GM12878 (cell line): ENCODE measurements around the gene ATG12. TPM values are rescaled to one million over a fixed set of nuclear protein-coding genes. Genes with fewer than 3 reads are reported as not detected.

Experiments used
- ATAC-seq: fragments of 200-7000 bp; cut with Tn5 transposase; 3 replicates; pipeline ENCODE4 v1.9.1; 2020; ENCODE audit warnings: mild to moderate bottlenecking, moderate library complexity
- BruUV-seq: library from RNA; stranded (reverse); fragments of 400-500 nt; replicated peaks from 2 replicates; lab custom pipeline; 2021; lab: Mats Ljungman, UMichigan
- CTCF ChIA-PET: fragments of 300-600 bp; sonication (Branson Sonifier 250); formaldehyde crosslinking; extraction: SDS; loops from one replicate; lab custom pipeline; 2021; ENCODE audit warnings: inconsistent platforms; lab: Yijun Ruan, JAX
- POLR2A ChIA-PET: fragments of 350-600 bp; formaldehyde crosslinking; extraction: SDS; loops from one replicate; lab custom pipeline; 2021; ENCODE audit warnings: inconsistent platforms; lab: Charles Lee
- RAD21 ChIA-PET: fragments of 300-600 bp; sonication (Branson Sonifier 250); formaldehyde crosslinking; loops from one replicate; lab custom pipeline; 2023; ENCODE audit warnings: antibody characterized with exemption; ENCODE audit not compliant: unreplicated experiment; lab: Charles Lee
- SMC1A ChIA-PET: fragments of 300-600 bp; sonication (Branson Sonifier 250); formaldehyde crosslinking; loops from one replicate; lab custom pipeline; 2023; ENCODE audit not compliant: unreplicated experiment, uncharacterized antibody; lab: Charles Lee
- DNase-seq: peaks from one replicate; pipeline ENCODE4 v3.0.0-alpha.2; 2011; ENCODE audit warnings: low read depth, low spot score
- FAIRE-seq: peaks from 3 replicates; lab custom pipeline; 2011; peaks lifted over from hg19 to GRCh38; lab: Jason Lieb, UNC
- H2AFZ ChIP-seq: 2 replicates; pipeline ENCODE4 v1.6.0; 2011; ENCODE audit warnings: low read depth, low read length, control low read depth; ENCODE audit not compliant: control insufficient read depth
- H3K27ac ChIP-seq: 2 replicates; pipeline ENCODE4 v1.5.1; 2011; ENCODE audit warnings: control low read depth; ENCODE audit not compliant: control insufficient read depth, insufficient read depth
- H3K27me3 ChIP-seq, 2 experiments: replicated peaks in 1 of 2; 2 replicates each; pipeline versions ENCODE4 v1.6.0 to v1.6.1; 2011; ENCODE audit warnings: low read length in 1 of 2; ENCODE audit not compliant: control insufficient read depth in 2 of 2, insufficient read depth in 2 of 2
- H3K36me3 ChIP-seq, 2 experiments: 2 replicates each; pipeline ENCODE4 v1.5.1; 2011; ENCODE audit warnings: low read length in 1 of 2; ENCODE audit not compliant: control insufficient read depth in 2 of 2, insufficient read depth in 2 of 2
- H3K4me1 ChIP-seq: 2 replicates; pipeline ENCODE4 v1.6.1; 2011; ENCODE audit warnings: mild to moderate bottlenecking, low read length, moderate library complexity, mixed read lengths; ENCODE audit not compliant: control insufficient read depth, insufficient read depth
- H3K4me2 ChIP-seq: 2 replicates; pipeline ENCODE4 v1.6.0; 2011; ENCODE audit warnings: control low read depth; ENCODE audit not compliant: control insufficient read depth, insufficient read depth
- H3K4me3 ChIP-seq: fragments of 200-600 bp; sonication (generic); 2 replicates; pipeline ENCODE4 v1.5.1; 2016
- H3K79me2 ChIP-seq: 2 replicates; pipeline ENCODE4 v1.6.0; 2011; ENCODE audit warnings: low read length; ENCODE audit not compliant: control insufficient read depth, insufficient read depth
- H3K9ac ChIP-seq: 2 replicates; pipeline ENCODE4 v1.8.0; 2011; ENCODE audit warnings: low read length, control low read depth, mixed read lengths; ENCODE audit not compliant: control insufficient read depth, insufficient read depth
- H3K9me3 ChIP-seq: replicated peaks from 3 replicates; pipeline ENCODE4 v1.5.1; 2011; ENCODE audit warnings: mild to moderate bottlenecking, low read length; ENCODE audit not compliant: control insufficient read depth, insufficient read depth
- H4K20me1 ChIP-seq: 2 replicates; pipeline ENCODE4 v1.6.0; 2011; ENCODE audit not compliant: control insufficient read depth, insufficient read depth
- ATF7 ChIP-seq: fragments of 450-650 bp; IDR thresholded peaks from 2 replicates; pipeline ENCODE4 v1.6.1; 2016; ENCODE audit warnings: low read depth, mild to moderate bottlenecking
- BACH1 ChIP-seq: fragments of 450-650 bp; IDR thresholded peaks from 2 replicates; pipeline ENCODE4 v1.6.1; 2017; ENCODE audit warnings: mild to moderate bottlenecking, borderline replicate concordance
- CBX5 ChIP-seq: sonication (generic); IDR thresholded peaks from 2 replicates; pipeline ENCODE4 v1.6.1; 2016; ENCODE audit warnings: low read depth, moderate library complexity, mild to moderate bottlenecking, inconsistent platforms
- CUX1 ChIP-seq: IDR thresholded peaks from 2 replicates; pipeline ENCODE4 v1.6.1; 2012; ENCODE audit warnings: improper control_type of control experiment, low read depth, low read length; ENCODE audit not compliant: insufficient replicate concordance
- EGR1 ChIP-seq, 2 experiments: IDR thresholded peaks; 1 replicate in 1 of 2; 2 replicates in 1 of 2; pipeline ENCODE4 v1.6.1; 2011 to 2012; ENCODE audit warnings: low read depth in 2 of 2, low read length in 2 of 2, borderline replicate concordance in 1 of 2, mild to moderate bottlenecking in 1 of 2, moderate library complexity in 1 of 2
- EZH2 ChIP-seq: IDR thresholded peaks from 2 replicates; pipeline ENCODE4 v1.6.1; 2012; ENCODE audit warnings: low read depth, mild to moderate bottlenecking, control low read depth, inconsistent platforms, low read length, borderline replicate concordance; ENCODE audit not compliant: control insufficient read depth
- FOS ChIP-seq: IDR thresholded peaks from 3 replicates; pipeline ENCODE4 v1.6.1; 2011; ENCODE audit warnings: borderline replicate concordance; ENCODE audit not compliant: insufficient read length; ENCODE audit errors: extremely low read depth
- HDAC6 ChIP-seq: fragments of 200-600 bp; sonication (generic); IDR thresholded peaks from one replicate; pipeline ENCODE4 v1.8.0; 2017; ENCODE audit warnings: antibody characterized with exemption; ENCODE audit not compliant: unreplicated experiment
- IKZF1 ChIP-seq: fragments of 450-650 bp; conservative IDR thresholded peaks from 2 replicates; pipeline ENCODE4 v1.6.1; 2017; ENCODE audit warnings: antibody characterized with exemption, mild to moderate bottlenecking
- JUND ChIP-seq: IDR thresholded peaks from 2 replicates; pipeline ENCODE4 v1.6.1; 2012; ENCODE audit warnings: low read depth, mild to moderate bottlenecking, low read length, improper control_type of control experiment, moderate library complexity
- WRNIP1 ChIP-seq: IDR thresholded peaks from 2 replicates; pipeline ENCODE4 v1.6.1; 2011; ENCODE audit warnings: low read depth, low read length, improper control_type of control experiment, borderline replicate concordance
- ZNF24 ChIP-seq: fragments of 450-650 bp; IDR thresholded peaks from 2 replicates; pipeline ENCODE4 v1.6.1; 2017; ENCODE audit warnings: antibody characterized with exemption, mild to moderate bottlenecking
- WGBS: methylation state at CpG from one replicate; pipeline ENCODE4 v1.1.6; 2016; ENCODE audit warnings: low lambda C conversion rate; ENCODE audit not compliant: insufficient replicate concordance, insufficient coverage; ENCODE audit errors: missing lambda C conversion rate; 5-methylcytosine and 5-hydroxymethylcytosine counted together
- in situ Hi-C: fragments of 300-500 bp; cut with MboI; formaldehyde crosslinking; loops from 9 replicates; pipeline ENCODE4 v1.14.3; 2018; ENCODE audit warnings: mixed read lengths
- intact Hi-C: fragments of 100-400 bp; cut with micrococcal nuclease; formaldehyde crosslinking; loops from one replicate; pipeline ENCODE4 v1.14.2; 2022; ENCODE audit not compliant: unreplicated experiment
- polyA plus RNA-seq, 11 experiments: library from polyadenylated mRNA; depleted of rRNA in 4 of 11; unstranded in 6 of 11; stranded (reverse) in 5 of 11; fragments of >200 nt; fragmentation: Nextera tagmentation in 4 of 11; fragmentation: Illumina TruSeq in 1 of 11; extraction: Ambion mirVana in 4 of 11; extraction: Trizol in 1 of 11; gene quantifications; 1 replicate in 1 of 11; 2 replicates in 10 of 11; pipeline versions ENCODE4 v1.2.1 to v1.2.3, GENCODE V29; 2011 to 2016; ENCODE audit warnings: inconsistent platforms in 2 of 11, missing spikeins in 2 of 11, low read depth in 1 of 11
- total RNA-seq, 4 experiments: library from RNA; depleted of rRNA in 3 of 4; stranded (reverse); fragments of >200 nt in 3 of 4; fragmentation: Illumina TruSeq in 1 of 4; extraction: Trizol in 1 of 4; gene quantifications; 2 replicates each; pipeline versions ENCODE4 v1.2.1 to v1.2.3, GENCODE V29; 2013 to 2021
- TF ChIP-seq, protein P1 (sequence below): fragments of 450-650 bp; IDR thresholded peaks from 2 replicates; pipeline ENCODE4 v1.6.1; 2017; ENCODE audit warnings: mild to moderate bottlenecking, low read depth, inconsistent platforms; ENCODE audit not compliant: poor library complexity, severe bottlenecking

ATG12 gene
- total and polyA plus RNA-seq, 10 of the 15 experiments (the other 5 are each of a cell fraction or from before 2014, with no cell fraction given): 23.2 to 92.0 (median 58.6) TPM

GRCh38 chr5:115850744-115851416, 9.5 kb upstream of the ATG12 start (continued):
- TF ChIP-seq CUX1: no peak
- no peak for TF ChIP-seq FOS
- TF ChIP-seq IKZF1: no peak
- TF ChIP-seq, all 136 proteins: peak for 0

GRCh38 chr5:115849258-115849798, 8.0 kb upstream of the ATG12 start:
- CTCF ChIA-PET: no interaction called here
- SMC1A ChIA-PET: interaction anchor here (1.0 kb wide), 1 partner anchor 33 kb away, joined by 3 read pairs; no protein-coding TSS in a partner anchor
- no peak; the same call in 2 of the 3 replicates for ATAC-seq
- no peak for TF ChIP-seq ZNF24
- TF ChIP-seq, protein P1, sequence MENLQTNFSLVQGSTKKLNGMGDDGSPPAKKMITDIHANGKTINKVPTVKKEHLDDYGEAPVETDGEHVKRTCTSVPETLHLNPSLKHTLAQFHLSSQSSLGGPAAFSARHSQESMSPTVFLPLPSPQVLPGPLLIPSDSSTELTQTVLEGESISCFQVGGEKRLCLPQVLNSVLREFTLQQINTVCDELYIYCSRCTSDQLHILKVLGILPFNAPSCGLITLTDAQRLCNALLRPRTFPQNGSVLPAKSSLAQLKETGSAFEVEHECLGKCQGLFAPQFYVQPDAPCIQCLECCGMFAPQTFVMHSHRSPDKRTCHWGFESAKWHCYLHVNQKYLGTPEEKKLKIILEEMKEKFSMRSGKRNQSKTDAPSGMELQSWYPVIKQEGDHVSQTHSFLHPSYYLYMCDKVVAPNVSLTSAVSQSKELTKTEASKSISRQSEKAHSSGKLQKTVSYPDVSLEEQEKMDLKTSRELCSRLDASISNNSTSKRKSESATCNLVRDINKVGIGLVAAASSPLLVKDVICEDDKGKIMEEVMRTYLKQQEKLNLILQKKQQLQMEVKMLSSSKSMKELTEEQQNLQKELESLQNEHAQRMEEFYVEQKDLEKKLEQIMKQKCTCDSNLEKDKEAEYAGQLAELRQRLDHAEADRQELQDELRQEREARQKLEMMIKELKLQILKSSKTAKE: no peak
- no peak for TF ChIP-seq WRNIP1
- TF ChIP-seq HDAC6: no peak
- no peak for TF ChIP-seq JUND
- TF ChIP-seq EZH2: no peak
- no peak for TF ChIP-seq EGR1 (IDR thresholded peaks at IDR 0.05; ENCODE audit: borderline replicate concordance in 1 of 2, low read depth in 2 of 2, low read length in 2 of 2)
- TF ChIP-seq CBX5: no peak
- no peak for TF ChIP-seq BACH1
- TF ChIP-seq ATF7: no peak

More at GRCh38 chr5:115849258-115849798, 8.0 kb upstream of the ATG12 start:
- peaks cover 2% of the 10 kb centered on the region; the same call in 2 of the 3 replicates for H3K9me3 ChIP-seq
- 97% methylated on average over 3 of the region's 3 CpGs for WGBS
- H3K4me1 ChIP-seq: peaks cover 14% of the 10 kb centered on the region; the same call in 1 of the 2 replicates
- BruUV-seq: no TSS peak
- H4K20me1 ChIP-seq: peaks cover 5% of the 10 kb centered on the region; the same call in 1 of the 2 replicates
- no peak overlapping the region for H3K9ac ChIP-seq
- H3K36me3 ChIP-seq: no peaks in the 10 kb centered on the region; a peak in 1 of 4 replicates
- no peak overlapping the region for H3K4me3 ChIP-seq
- intact Hi-C loops (loop anchor here (10.0 kb wide), 1 partner anchor 1415 kb away; no protein-coding TSS in a partner anchor), in situ Hi-C loops (loop anchor here (25.0 kb wide), 1 partner anchor 213 kb away; no protein-coding TSS in a partner anchor)
- DNase-seq: no peak
- no peak overlapping the region for H3K4me2 ChIP-seq
- ChIA-PET POLR2A (interaction anchor here (1.3 kb wide), 1 partner anchor 9 kb away, joined by 3 read pairs; the partner anchor contains the start of gene ATG12), RAD21 (interaction anchor here (1.0 kb wide), 1 partner anchor 227 kb away, joined by 4 read pairs; no protein-coding TSS in a partner anchor)
- no peak overlapping the region for H2AFZ ChIP-seq
- H3K79me2 ChIP-seq: peaks cover 87% of the 10 kb centered on the region
- FAIRE-seq: no peak
- no peak overlapping the region for H3K27ac ChIP-seq
- no peaks in the 10 kb centered on the region for H3K27me3 ChIP-seq
